Mucosa of descending colon (tissue), 3 donors: ENCODE data around the gene PHPT1. TPM values are rescaled to one million over a fixed set of nuclear protein-coding genes. Genes with fewer than 3 reads are reported as not detected.
A peak's percentile ranks its signal among the peaks of the same experiment; 100 is the strongest.
"Not testable (repeated sequence)": the region's sequence is repeated elsewhere in the genome, so short reads cannot be mapped to it uniquely, and the experiment has no call there.

ENCODE experiments used
- ATAC-seq: fragments of 200-7000 bp; cut with Tn5 transposase; one replicate; pipeline ENCODE4 v1.9.1; 2020; ENCODE audit warnings: mild to moderate bottlenecking, moderate library complexity
- DNase-seq, 3 donors: peaks; one replicate each; pipeline ENCODE4 v3.0.0-alpha.2; 2020
- H3K36me3 ChIP-seq: fragments of 200-600 bp; one replicate; pipeline ENCODE4 v1.8.0; 2021; ENCODE audit warnings: low read depth, mild to moderate bottlenecking
- H3K4me1 ChIP-seq: fragments of 200-600 bp; one replicate; pipeline ENCODE4 v1.8.0; 2021; ENCODE audit warnings: low read depth, mild to moderate bottlenecking
- H3K4me3 ChIP-seq: fragments of 200-600 bp; one replicate; pipeline ENCODE4 v1.8.0; 2021; ENCODE audit warnings: mild to moderate bottlenecking
- H3K9me3 ChIP-seq: fragments of 200-600 bp; one replicate; pipeline ENCODE4 v1.8.0; 2021; ENCODE audit warnings: mild to moderate bottlenecking
- CTCF ChIP-seq: fragments of 200-600 bp; IDR thresholded peaks from one replicate; pipeline ENCODE4 v1.8.0; 2022; ENCODE audit warnings: antibody characterized with exemption, mild to moderate bottlenecking
- intact Hi-C, 2 donors: fragments of 100-400 bp; cut with DNase I in 1 of 2; cut with micrococcal nuclease in 1 of 2; formaldehyde crosslinking; loops; one replicate each; pipeline versions ENCODE4 v1.11.0 to v1.11.1; 2022; cut with DNase I, micrococcal nuclease
- total RNA-seq, 3 donors: library from RNA; stranded (reverse); fragmentation: NEBNext Ultra II Directional in 2 of 3; extraction: Animal tissue kit (Norgen Biotek cat#: 25700) in 2 of 3; gene quantifications; one replicate each; pipeline versions ENCODE4 v1.2.1 to v1.2.4, GENCODE V29; 2021 to 2023
- donor health status: DM: no; HTN: no; CAD: no; lungs with moderate emphysema.
- donor health status: DM: no; HTN: no; CAD: no.
- donor health status: DM: no; HTN: yes; CAD: no.

Gene PHPT1
- total RNA-seq, 3 donors from 2014 or later, result 96.4 to 163 (median 102) TPM

- H3K4me3 ChIP-seq, result no peak overlapping the region
- H3K36me3 ChIP-seq, result no peaks in the 10 kb centered on the region
- intact Hi-C loops, result no loop called here
- DNase-seq (no peak), ATAC-seq (no peak)
- peaks cover 12% of the 10 kb centered on the region for H3K9me3 ChIP-seq
- H3K4me1 ChIP-seq, result no peaks in the 10 kb centered on the region
- TF ChIP-seq CTCF, result no peak
These were observed 25.9 kb downstream of the PHPT1 start for GRCh38 chr9:136875155-136875554.

GRCh38 chr9:136876476-136876875 is 27.3 kb downstream of the PHPT1 start:
- Histone ChIP-seq H3K4me3 (no peak overlapping the region), H3K9me3 (peaks cover 12% of the 10 kb centered on the region), H3K4me1 (peaks cover 1% of the 10 kb centered on the region), H3K36me3 (no peaks in the 10 kb centered on the region)
- TF ChIP-seq CTCF, result no peak
- ATAC-seq (no peak), DNase-seq (no peak)
- intact Hi-C loops, result no loop called here

- no peak for TF ChIP-seq CTCF
- intact Hi-C loops, result no loop called here
- no peak for DNase-seq
These were observed 31.4 kb downstream of the PHPT1 start for GRCh38 chr9:136880651-136881050.

GRCh38 chr9:136881691-136882108 is 32.5 kb downstream of the PHPT1 start:
- H3K4me1 ChIP-seq, result peaks cover 11% of the 10 kb centered on the region
- no peaks in the 10 kb centered on the region for H3K36me3 ChIP-seq
- no peak for TF ChIP-seq CTCF
- ATAC-seq, result peak; percentile 58
- H3K4me3 ChIP-seq, result no peak overlapping the region
- no peaks in the 10 kb centered on the region for H3K9me3 ChIP-seq
- peak; percentile 58 to 79 (median 66) for DNase-seq
- intact Hi-C loops, result no loop called here

More at GRCh38 chr9:136880651-136881050, 31.4 kb downstream of the PHPT1 start:
- Histone ChIP-seq H3K36me3 (no peaks in the 10 kb centered on the region), H3K4me1 (peaks cover 11% of the 10 kb centered on the region), H3K4me3 (no peak overlapping the region), H3K9me3 (no peaks in the 10 kb centered on the region)
- no peak for ATAC-seq

GRCh38 chr9:136882109-136882946 is 33.1 kb downstream of the PHPT1 start:
- Histone ChIP-seq H3K4me3 (no peak overlapping the region), H3K36me3 (no peaks in the 10 kb centered on the region), H3K9me3 (no peaks in the 10 kb centered on the region), H3K4me1 (peaks cover 14% of the 10 kb centered on the region)
- intact Hi-C loops, result no loop called here
- TF ChIP-seq CTCF, result no peak
- ATAC-seq (peak; percentile 56), DNase-seq (peak; percentile 62 to 88 (median 68))

- intact Hi-C loops, H3K36me3 ChIP-seq: not testable (repeated sequence)
- peaks cover 20% of the 10 kb centered on the region for H3K4me1 ChIP-seq
These were observed 33.7 kb downstream of the PHPT1 start for GRCh38 chr9:136882947-136883283.

GRCh38 chr9:136883670-136884069 is 34.5 kb downstream of the PHPT1 start:
- ATAC-seq, H3K4me3 ChIP-seq, DNase-seq, H3K9me3 ChIP-seq, intact Hi-C loops, H3K36me3 ChIP-seq: not testable (repeated sequence)
- peaks cover 21% of the 10 kb centered on the region for H3K4me1 ChIP-seq

More at GRCh38 chr9:136882947-136883283, 33.7 kb downstream of the PHPT1 start:
- DNase-seq, ATAC-seq, H3K9me3 ChIP-seq, H3K4me3 ChIP-seq: not testable (repeated sequence)
